Activated naive CD8-positive, alpha-beta T cell treated with anti-CD3 and anti-CD28 coated beads for 36 hours (primary cell): Measurements from ENCODE around the gene DAGLB. TPM values are rescaled to one million over a fixed set of nuclear protein-coding genes. Genes with fewer than 3 reads are reported as not detected.
"Not testable (repeated sequence)": the region's sequence is repeated elsewhere in the genome, so short reads cannot be mapped to it uniquely, and the experiment has no call there.

Source experiments
- DNase-seq: peaks from one replicate; pipeline ENCODE4 v3.0.0; 2021
- H3K27ac Mint-ChIP-seq: one replicate; pipeline ENCODE4 v1.8.0; 2022; ENCODE audit warnings: mild to moderate bottlenecking, moderate library complexity, mixed read lengths
- H3K27me3 Mint-ChIP-seq: one replicate; pipeline ENCODE4 v1.8.0; 2022; ENCODE audit warnings: mild to moderate bottlenecking, mixed read lengths
- H3K36me3 Mint-ChIP-seq: one replicate; pipeline ENCODE4 v1.8.0; 2021; ENCODE audit warnings: mild to moderate bottlenecking, mixed read lengths
- H3K4me1 Mint-ChIP-seq: one replicate; pipeline ENCODE4 v1.8.0; 2021; ENCODE audit warnings: mixed read lengths
- H3K4me3 Mint-ChIP-seq: one replicate; pipeline ENCODE4 v1.8.0; 2022; ENCODE audit warnings: mild to moderate bottlenecking, moderate library complexity, mixed read lengths
- H3K9me3 Mint-ChIP-seq: one replicate; pipeline ENCODE4 v1.8.0; 2022; ENCODE audit warnings: mixed read lengths
- total RNA-seq, 2 experiments: library from RNA; stranded (reverse); gene quantifications; one replicate each; pipeline ENCODE4 v1.2.3, GENCODE V29; 2021

DAGLB gene
- total RNA-seq, 2 experiments from 2014 or later: 15.7 to 17.1 TPM

DNA sequence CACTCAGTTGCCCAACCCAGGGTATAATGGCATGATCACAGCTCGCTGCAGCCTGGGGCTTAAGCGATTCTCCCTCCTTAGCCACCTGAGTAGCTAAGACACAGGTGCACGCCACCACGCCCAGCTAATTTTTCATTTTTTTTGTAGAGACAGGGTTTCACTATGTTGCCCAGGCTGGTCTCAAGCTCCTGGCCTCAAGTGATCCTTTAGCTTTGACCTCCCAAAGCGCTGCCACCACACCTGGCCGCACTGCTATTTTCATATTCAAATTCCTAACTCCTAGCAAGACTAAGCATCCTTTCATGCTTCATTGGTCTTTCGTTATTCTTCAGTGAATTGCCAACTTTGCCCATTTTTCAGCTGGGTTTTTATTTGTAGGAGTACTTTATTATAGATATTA, 30.4 kb upstream of the DAGLB start:
- Mint-ChIP-seq H3K36me3 (peaks cover 19% of the 10 kb centered on the region), H3K4me1 (peaks cover 59% of the 10 kb centered on the region), H3K9me3 (no peaks in the 10 kb centered on the region), H3K27me3 (no peaks in the 10 kb centered on the region), H3K4me3 (no peak overlapping the region), H3K27ac (no peak overlapping the region)
- DNase-seq: no peak

DNA sequence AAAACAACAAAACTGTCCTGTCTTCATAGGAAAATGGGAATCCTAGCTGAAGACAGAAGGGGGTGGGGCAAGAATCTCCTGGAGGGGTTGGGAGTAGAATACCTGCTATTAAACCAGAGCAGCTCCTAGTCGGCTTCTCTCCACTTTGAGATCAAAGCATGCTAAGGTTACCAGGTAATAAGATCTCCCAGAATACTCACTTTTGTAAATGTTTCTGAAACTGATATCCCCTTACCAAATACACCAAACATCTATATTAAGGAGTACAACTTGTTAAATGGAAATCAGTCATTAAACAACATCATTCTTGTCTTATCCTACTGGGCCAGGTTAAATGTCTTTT, 29.5 kb upstream of the DAGLB start:
- no peaks in the 10 kb centered on the region for H3K27me3 Mint-ChIP-seq
- H3K36me3 Mint-ChIP-seq: peaks cover 14% of the 10 kb centered on the region
- no peak for DNase-seq
- no peak overlapping the region for H3K27ac Mint-ChIP-seq
- H3K4me3 Mint-ChIP-seq: no peak overlapping the region
- H3K9me3 Mint-ChIP-seq: no peaks in the 10 kb centered on the region
- H3K4me1 Mint-ChIP-seq: peaks cover 54% of the 10 kb centered on the region

DNA sequence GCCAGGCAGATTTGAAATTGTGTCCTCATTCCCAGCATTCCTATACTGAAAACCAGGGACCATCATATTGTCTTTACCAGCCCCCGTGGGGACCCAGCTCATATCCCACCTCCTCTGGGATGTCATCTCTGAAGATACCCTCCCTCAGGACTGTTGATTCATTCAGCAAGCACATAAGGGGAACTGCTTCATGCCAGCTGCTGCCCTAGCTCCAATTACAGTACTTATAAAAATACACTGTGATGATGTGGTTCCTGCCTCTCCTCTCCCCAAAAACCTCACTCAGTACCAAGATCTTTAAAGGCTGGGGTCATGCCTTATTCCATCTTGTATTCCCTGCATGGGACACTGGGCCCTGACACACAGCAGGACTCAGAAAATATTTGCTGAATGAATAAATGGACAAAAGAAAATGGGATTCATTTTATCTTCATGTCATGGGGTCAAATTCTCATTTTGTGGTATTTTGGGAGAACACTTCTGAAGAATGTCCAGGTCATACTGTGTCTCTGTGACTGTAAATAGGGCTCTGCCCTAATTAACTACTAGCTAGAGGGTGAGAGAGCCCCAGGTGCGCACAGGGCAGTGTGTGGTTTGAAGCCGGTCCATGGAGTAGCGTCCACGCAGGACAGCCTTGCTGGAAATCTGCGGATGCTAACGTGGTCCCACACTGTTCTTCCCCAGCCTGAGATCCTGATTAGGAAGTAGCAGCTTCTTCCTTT, 29.0 kb upstream of the DAGLB start:
- peak overlapping the region; percentile 30 for H3K27ac Mint-ChIP-seq
- no peaks in the 10 kb centered on the region for H3K27me3 Mint-ChIP-seq
- H3K4me1 Mint-ChIP-seq: peaks cover 50% of the 10 kb centered on the region
- H3K9me3 Mint-ChIP-seq: no peaks in the 10 kb centered on the region
- no peak for DNase-seq
- H3K4me3 Mint-ChIP-seq: no peak overlapping the region
- H3K36me3 Mint-ChIP-seq: peaks cover 14% of the 10 kb centered on the region

DNA sequence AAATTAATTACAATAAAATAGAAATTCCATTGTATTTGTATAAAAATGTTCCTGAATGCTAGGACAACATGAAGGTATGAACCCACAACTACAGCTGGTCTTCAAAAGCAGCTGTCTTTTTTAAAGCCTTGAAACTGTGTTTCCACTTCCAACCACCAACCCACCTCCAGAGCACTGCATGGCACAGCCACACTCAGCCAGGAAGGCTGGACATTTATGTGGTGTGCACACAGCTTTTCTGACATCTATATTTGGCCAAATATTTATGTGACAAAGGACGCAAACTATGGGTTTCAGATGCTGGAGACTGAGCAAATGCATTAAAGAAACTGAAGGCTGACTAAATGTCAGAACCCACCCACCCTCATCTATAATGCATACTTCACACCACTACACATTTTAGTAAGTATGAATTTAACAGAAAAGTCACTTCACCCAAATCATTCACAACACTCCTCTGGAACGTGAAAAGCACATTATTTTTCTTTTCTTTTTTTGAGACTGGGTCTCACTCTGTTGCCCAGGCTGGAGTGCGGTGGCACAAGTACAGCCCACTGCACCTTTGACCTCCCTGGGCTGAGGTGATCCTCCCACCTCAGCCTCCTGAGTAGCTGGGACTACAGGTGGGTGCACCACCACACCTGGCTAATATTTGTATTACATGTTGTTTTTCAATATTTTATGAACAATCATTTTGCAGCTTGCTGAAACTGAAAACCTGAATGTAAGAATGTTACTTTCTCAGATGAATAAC, 27.9 kb upstream of the DAGLB start:
- DNase-seq: no peak
- H3K4me1 Mint-ChIP-seq: peaks cover 41% of the 10 kb centered on the region
- H3K27me3 Mint-ChIP-seq: no peaks in the 10 kb centered on the region
- peak overlapping the region; percentile 3 for H3K27ac Mint-ChIP-seq
- H3K4me3 Mint-ChIP-seq: no peak overlapping the region
- peaks cover 13% of the 10 kb centered on the region for H3K36me3 Mint-ChIP-seq
- no peaks in the 10 kb centered on the region for H3K9me3 Mint-ChIP-seq

DNA sequence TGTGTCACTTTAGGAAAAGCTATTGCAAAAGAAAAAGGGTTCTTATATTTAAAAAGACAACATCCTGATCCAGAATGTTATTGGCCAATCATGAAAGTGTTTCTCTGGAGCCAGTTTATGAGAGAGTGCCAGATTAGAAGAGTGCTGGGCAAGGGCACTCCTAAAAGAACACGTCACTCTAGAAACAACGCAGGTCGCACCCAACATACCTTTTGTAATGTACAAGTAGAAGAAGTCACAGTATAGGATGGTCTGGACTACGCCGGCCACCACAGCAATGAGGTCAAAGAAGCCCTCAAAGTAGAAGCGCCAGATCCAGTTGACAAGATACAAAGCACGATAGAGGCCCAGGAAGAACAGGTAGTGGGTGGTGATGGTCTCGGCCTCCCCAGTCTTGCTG, 18.1 kb upstream of the DAGLB start:
- no peak overlapping the region for H3K27ac Mint-ChIP-seq
- H3K4me1 Mint-ChIP-seq: no peaks in the 10 kb centered on the region
- H3K36me3 Mint-ChIP-seq: peaks cover 40% of the 10 kb centered on the region
- DNase-seq: no peak
- no peaks in the 10 kb centered on the region for H3K27me3 Mint-ChIP-seq
- H3K9me3 Mint-ChIP-seq: no peaks in the 10 kb centered on the region
- no peak overlapping the region for H3K4me3 Mint-ChIP-seq

DNA sequence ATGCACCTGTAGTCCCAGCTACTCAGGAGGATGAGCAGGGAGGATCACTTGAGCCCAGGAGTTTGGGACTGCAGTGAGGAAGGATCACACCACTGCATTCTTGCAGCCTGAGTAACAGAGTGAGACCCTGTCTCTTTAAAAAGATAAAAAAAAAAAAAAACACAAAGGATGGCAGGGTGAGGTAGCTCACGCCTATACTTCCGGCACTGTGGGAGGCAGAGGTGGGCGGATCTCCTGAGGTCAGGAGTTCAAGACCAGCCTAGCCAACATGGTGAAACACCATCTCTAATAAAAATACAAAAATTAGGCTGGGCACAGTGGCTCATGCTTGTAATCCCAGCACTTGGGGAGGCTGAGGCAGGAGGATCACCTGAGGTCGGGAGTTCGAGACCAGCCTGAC, 15.9 kb upstream of the DAGLB start:
- not testable (repeated sequence) for H3K9me3 Mint-ChIP-seq, DNase-seq, H3K4me1 Mint-ChIP-seq, H3K27me3 Mint-ChIP-seq, H3K27ac Mint-ChIP-seq, H3K4me3 Mint-ChIP-seq
- peaks cover 29% of the 10 kb centered on the region for H3K36me3 Mint-ChIP-seq

DNA sequence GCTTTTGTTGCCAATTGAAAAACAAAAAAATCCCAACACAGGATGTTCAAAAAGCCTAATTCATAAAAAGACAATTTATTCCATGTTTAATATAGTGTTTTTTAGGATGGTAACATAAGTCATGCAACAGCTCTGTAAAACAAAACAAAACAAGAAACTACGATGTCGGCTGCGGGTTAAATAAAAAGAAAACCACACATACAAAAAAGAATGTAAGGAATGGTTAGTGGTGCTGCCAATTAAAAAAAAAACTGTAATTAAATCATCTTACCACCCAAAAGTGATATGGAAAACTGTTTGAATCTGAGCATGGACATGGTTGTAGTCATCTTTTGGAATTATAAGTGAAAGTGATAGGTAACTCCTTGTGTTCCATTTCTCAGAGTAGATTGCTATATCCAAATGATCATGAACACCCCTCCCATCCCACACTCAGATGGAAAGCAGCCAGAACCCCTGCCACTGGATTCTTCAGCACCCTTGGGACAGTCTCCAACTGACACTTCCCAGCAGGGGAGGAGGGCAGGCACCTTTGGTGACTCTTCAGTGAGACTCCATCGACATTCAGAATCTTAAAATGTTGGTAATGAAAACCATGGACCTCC, 14.3 kb upstream of the DAGLB start:
- Mint-ChIP-seq H3K27me3 (no peaks in the 10 kb centered on the region), H3K4me3 (no peak overlapping the region), H3K4me1 (peaks cover 8% of the 10 kb centered on the region), H3K27ac (no peak overlapping the region), H3K36me3 (peaks cover 15% of the 10 kb centered on the region), H3K9me3 (no peaks in the 10 kb centered on the region)
- DNase-seq: no peak

DNA sequence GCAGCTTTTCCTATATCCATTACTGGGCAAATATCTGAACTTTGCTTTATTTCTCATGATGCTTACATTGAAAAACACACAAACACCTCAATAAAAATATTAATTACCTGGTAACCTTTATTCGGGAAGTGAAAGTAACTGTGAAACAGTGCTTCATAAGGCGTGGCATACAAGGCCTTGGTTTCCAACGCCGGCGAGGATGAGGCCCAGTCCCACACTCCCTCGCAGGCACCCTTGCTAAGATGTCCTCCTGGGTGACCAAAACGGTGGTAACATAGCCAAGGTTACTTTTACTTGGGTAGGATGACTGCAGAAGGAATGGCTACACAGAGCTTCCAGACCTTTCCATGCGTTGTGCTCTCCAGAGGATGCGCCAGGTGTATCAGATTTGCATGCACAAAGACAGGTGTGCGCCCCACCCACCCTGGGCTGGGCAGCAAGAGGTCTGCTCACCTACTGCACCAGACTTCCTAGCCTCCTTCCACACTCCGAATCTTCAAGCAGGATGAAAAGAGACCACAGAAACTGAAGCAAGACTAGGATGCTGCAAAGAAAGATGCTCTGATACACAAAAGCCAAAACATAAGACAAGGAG, 13.3 kb upstream of the DAGLB start:
- peaks cover 8% of the 10 kb centered on the region for H3K4me1 Mint-ChIP-seq
- no peak overlapping the region for H3K4me3 Mint-ChIP-seq
- DNase-seq: no peak
- H3K36me3 Mint-ChIP-seq: peaks cover 7% of the 10 kb centered on the region
- H3K27ac Mint-ChIP-seq: no peak overlapping the region
- H3K27me3 Mint-ChIP-seq: no peaks in the 10 kb centered on the region
- H3K9me3 Mint-ChIP-seq: no peaks in the 10 kb centered on the region

DNA sequence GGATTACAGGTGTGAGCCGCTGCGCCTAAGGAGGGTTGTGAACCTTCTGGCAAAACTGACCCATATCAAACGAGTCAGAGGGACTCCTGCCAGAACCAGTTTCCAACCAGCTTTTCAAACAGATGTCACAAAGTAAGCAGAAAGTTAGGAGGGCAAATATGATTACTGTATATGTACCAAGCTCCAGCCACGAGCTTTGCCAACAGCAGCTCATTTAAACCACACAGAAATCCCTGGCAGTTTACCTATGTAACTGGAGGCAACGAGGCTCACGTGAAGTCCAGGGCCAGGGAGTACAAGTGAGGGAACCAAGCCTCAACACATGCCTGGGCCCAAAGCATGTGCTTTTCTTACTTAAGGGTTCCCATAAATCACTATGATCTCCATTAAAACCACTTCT, 12.5 kb upstream of the DAGLB start:
- no peak for DNase-seq
- no peaks in the 10 kb centered on the region for H3K36me3 Mint-ChIP-seq
- no peak overlapping the region for H3K27ac Mint-ChIP-seq
- no peak overlapping the region for H3K4me3 Mint-ChIP-seq
- H3K27me3 Mint-ChIP-seq: no peaks in the 10 kb centered on the region
- no peaks in the 10 kb centered on the region for H3K9me3 Mint-ChIP-seq
- peaks cover 8% of the 10 kb centered on the region for H3K4me1 Mint-ChIP-seq

DNA sequence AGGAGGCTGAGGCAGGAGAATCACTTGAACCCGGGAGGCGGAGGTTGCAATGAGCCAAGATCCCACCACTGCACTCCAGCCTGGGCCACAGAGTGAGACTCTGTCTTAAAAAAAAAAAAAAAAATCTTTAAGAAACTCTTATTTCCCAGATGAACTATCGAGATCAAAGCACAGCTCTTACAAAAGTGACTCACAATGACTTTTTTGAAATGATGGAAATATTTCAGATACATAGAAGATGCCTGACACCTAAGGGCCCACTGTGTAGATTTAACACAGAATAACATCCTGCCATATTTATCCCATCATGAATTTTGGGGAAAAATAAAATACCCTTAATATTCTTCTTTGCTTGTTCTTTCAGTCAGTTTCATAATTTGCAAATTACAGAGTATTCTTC, 10.9 kb upstream of the DAGLB start:
- not testable (repeated sequence) for H3K27ac Mint-ChIP-seq, DNase-seq, H3K4me1 Mint-ChIP-seq, H3K9me3 Mint-ChIP-seq, H3K4me3 Mint-ChIP-seq, H3K36me3 Mint-ChIP-seq, H3K27me3 Mint-ChIP-seq

DNA sequence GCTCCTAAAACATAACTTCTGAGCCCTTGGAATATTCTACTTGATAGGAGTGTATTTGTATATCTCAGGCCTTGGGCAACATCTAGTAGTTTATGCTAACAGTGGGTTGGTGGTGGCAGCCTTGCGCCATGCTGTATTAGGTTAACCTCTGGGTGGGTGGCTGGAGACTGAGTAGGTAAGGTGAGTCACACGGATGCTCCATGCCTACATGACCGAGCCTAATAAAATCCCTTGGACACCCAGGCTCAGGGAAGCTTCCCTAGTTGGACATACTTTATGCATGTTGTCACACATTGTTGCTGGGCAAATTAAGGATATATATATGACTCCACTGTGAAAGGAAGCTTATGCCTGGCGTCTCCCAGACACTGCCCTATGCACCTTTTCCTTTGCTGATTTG, 6.0 kb upstream of the DAGLB start:
- no peaks in the 10 kb centered on the region for H3K27me3 Mint-ChIP-seq
- DNase-seq: no peak
- no peaks in the 10 kb centered on the region for H3K9me3 Mint-ChIP-seq
- no peak overlapping the region for H3K4me3 Mint-ChIP-seq
- H3K27ac Mint-ChIP-seq: no peak overlapping the region
- H3K36me3 Mint-ChIP-seq: no peaks in the 10 kb centered on the region
- H3K4me1 Mint-ChIP-seq: peaks cover under 1% of the 10 kb centered on the region

DNA sequence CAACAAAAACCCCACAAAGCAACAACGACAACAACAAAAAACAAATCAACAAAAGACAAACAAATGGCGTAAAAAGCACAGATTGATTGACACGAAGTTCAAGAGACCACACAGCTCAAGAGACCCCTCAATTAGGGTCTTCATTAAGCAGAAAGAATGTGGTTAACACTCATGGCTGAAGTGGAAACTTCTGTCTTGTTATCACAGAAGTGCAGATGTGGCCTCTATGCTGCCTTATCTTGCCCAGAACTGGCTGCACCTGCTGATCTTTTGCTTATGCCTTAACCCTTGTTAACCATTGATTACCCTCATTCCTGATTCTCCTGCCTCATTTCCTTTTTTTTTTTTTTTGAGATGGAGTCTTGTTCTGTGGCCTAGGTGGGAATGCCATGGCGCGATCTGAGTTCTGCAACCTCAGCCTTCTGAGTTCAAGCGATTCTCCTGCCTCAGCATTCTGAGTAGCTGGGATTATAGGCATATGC, 3.5 kb upstream of the DAGLB start:
- Mint-ChIP-seq H3K27me3 (no peaks in the 10 kb centered on the region), H3K9me3 (no peaks in the 10 kb centered on the region), H3K27ac (no peak overlapping the region), H3K36me3 (no peaks in the 10 kb centered on the region), H3K4me1 (peaks cover 6% of the 10 kb centered on the region), H3K4me3 (no peak overlapping the region)
- DNase-seq: no peak

DNA sequence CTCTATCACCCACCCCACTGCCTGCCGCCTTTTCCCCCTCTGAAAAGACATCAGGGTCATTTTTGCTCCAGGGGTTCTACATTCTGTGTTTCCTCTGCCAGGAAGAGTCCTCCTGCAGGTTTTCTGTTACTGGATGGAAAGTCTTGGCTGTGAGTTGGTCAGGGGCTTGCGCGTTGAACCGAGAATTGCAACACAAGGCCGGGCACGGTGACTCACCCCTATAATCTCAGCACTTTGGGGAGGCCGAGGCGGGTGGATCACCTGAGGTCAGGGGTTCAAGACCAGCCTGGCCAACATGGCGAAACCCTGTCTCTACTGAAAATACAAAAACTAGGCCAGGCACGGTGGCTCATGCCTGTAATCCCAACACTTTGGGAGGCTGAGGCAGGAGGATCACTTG, 2.8 kb upstream of the DAGLB start:
- not testable (repeated sequence) for H3K27me3 Mint-ChIP-seq, H3K4me3 Mint-ChIP-seq, H3K9me3 Mint-ChIP-seq, DNase-seq, H3K4me1 Mint-ChIP-seq, H3K27ac Mint-ChIP-seq, H3K36me3 Mint-ChIP-seq

DNA sequence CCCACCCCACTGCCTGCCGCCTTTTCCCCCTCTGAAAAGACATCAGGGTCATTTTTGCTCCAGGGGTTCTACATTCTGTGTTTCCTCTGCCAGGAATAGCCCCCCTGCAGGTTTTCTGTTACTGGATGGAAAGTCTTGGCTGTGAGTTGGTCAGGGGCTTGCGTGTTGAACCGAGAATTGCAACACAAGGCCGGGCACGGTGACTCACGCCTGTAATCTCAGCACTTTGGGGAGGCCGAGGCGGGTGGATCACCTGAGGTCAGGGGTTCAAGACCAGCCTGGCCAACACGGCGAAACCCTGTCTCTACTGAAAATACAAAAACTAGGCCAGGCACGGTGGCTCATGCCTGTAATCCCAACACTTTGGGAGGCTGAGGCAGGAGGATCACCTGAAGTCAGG, 2.1 kb upstream of the DAGLB start:
- H3K9me3 Mint-ChIP-seq, H3K36me3 Mint-ChIP-seq, H3K27ac Mint-ChIP-seq, H3K4me3 Mint-ChIP-seq, H3K27me3 Mint-ChIP-seq, DNase-seq: not testable (repeated sequence)
- H3K4me1 Mint-ChIP-seq: peaks cover 11% of the 10 kb centered on the region

DNA sequence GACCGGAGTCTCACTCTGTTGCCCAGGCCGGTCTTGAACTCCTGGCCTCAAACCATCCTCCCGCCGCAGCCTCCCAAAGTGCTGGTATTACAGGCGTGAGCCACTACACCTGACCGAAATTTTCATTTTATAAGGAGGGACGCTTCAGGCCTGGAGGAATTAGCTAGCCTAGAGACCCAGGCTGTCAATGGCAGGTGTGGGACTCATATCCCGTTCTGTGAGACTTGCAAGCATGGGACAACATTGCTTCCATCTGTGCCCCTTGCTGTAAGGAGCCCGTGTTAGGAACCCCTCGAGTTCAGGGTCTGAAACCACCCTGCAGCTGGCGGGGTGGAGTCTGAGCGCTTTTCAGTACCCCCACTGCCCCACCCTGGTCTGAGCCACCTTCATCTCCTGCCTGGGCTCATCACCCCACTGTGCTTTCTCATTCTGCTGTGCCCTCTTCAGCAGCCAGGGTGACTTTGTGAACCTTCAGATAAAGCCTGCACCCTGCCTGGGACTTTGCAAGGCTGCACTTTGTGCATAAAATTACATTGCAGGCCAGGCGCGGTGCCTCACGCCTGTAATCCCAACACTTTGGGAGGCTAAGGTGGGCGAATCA, 1.3 kb upstream of the DAGLB start:
- H3K27ac Mint-ChIP-seq: no peak overlapping the region
- H3K36me3 Mint-ChIP-seq: peaks cover 13% of the 10 kb centered on the region
- peak overlapping the region; percentile 63 for H3K4me3 Mint-ChIP-seq
- H3K9me3 Mint-ChIP-seq: no peaks in the 10 kb centered on the region
- H3K27me3 Mint-ChIP-seq: no peaks in the 10 kb centered on the region
- peaks cover 12% of the 10 kb centered on the region for H3K4me1 Mint-ChIP-seq
- peak; percentile 4 for DNase-seq
